Measurements from ENCODE around the gene CYTH1. TPM values are rescaled to one million over a fixed set of nuclear protein-coding genes. Genes with fewer than 3 reads are reported as not detected.
"Not testable (repeated sequence)": the region's sequence is repeated elsewhere in the genome, so short reads cannot be mapped to it uniquely, and the experiment has no call there.

Gene CYTH1
- polyA plus RNA-seq, 1 experiment = 13.7 TPM

- no peaks in the 10 kb centered on the region for H3K27me3 ChIP-seq (ENCODE audit: control insufficient read depth, insufficient read depth, low read length)
- POLR2A ChIA-PET = no interaction called here
- CTCF ChIA-PET = no interaction called here
- H3K27ac ChIP-seq (ENCODE audit: low read depth, low read length) = no peak overlapping the region
- H3K9me3 ChIP-seq (ENCODE audit: control insufficient read depth, insufficient read depth, low read length) = peaks cover 2% of the 10 kb centered on the region; the same call in 1 of the 2 replicates
- DNase-seq (ENCODE audit: low read depth, low spot score) = no peak
- no peak overlapping the region for H3K4me3 ChIP-seq (ENCODE audit: low read depth, low read length)
- TF ChIP-seq CTCF (IDR thresholded peaks at IDR 0.05; ENCODE audit: low read depth, low read length) = no peak
Observed at GRCh38 chr17:78753316-78754250, 28.5 kb downstream of the CYTH1 start.

GRCh38 chr17:78751447-78752161 lies 30.5 kb downstream of the CYTH1 start:
- no peak for TF ChIP-seq CTCF (IDR thresholded peaks at IDR 0.05; ENCODE audit: low read depth, low read length)
- no peaks in the 10 kb centered on the region for H3K27me3 ChIP-seq (ENCODE audit: control insufficient read depth, insufficient read depth, low read length)
- CTCF ChIA-PET = no interaction called here
- no peak overlapping the region for H3K27ac ChIP-seq (ENCODE audit: low read depth, low read length)
- no peak overlapping the region for H3K4me3 ChIP-seq (ENCODE audit: low read depth, low read length)
- no peak for DNase-seq (ENCODE audit: low read depth, low spot score)
- POLR2A ChIA-PET = no interaction called here
- peaks cover 2% of the 10 kb centered on the region; the same call in 1 of the 2 replicates for H3K9me3 ChIP-seq (ENCODE audit: control insufficient read depth, insufficient read depth, low read length)

GRCh38 chr17:78751000-78751399 lies 31.1 kb downstream of the CYTH1 start:
- H3K9me3 ChIP-seq (ENCODE audit: control insufficient read depth, insufficient read depth, low read length); DNase-seq (ENCODE audit: low read depth, low spot score); H3K4me3 ChIP-seq (ENCODE audit: low read depth, low read length); H3K27ac ChIP-seq (ENCODE audit: low read depth, low read length); POLR2A ChIA-PET; H3K27me3 ChIP-seq (ENCODE audit: control insufficient read depth, insufficient read depth, low read length); CTCF ChIA-PET: not testable (repeated sequence)

- DNase-seq (ENCODE audit: low read depth, low spot score) = no peak
- no peaks in the 10 kb centered on the region for H3K27me3 ChIP-seq (ENCODE audit: control insufficient read depth, insufficient read depth, low read length)
- H3K4me3 ChIP-seq (ENCODE audit: low read depth, low read length) = no peak overlapping the region
- POLR2A ChIA-PET = no interaction called here
- no peak for TF ChIP-seq CTCF (IDR thresholded peaks at IDR 0.05; ENCODE audit: low read depth, low read length)
- CTCF ChIA-PET = interaction anchor here (1.1 kb wide), 1 partner anchor 252 kb away, joined by 6 read pairs; no protein-coding TSS in a partner anchor
- H3K27ac ChIP-seq (ENCODE audit: low read depth, low read length) = no peak overlapping the region
- H3K9me3 ChIP-seq (ENCODE audit: control insufficient read depth, insufficient read depth, low read length) = no peaks in the 10 kb centered on the region
Observed at GRCh38 chr17:78748730-78749317, 33.2 kb downstream of the CYTH1 start.

- no peak overlapping the region for H3K4me3 ChIP-seq (ENCODE audit: low read depth, low read length)
- H3K27me3 ChIP-seq (ENCODE audit: control insufficient read depth, insufficient read depth, low read length) = no peaks in the 10 kb centered on the region
- TF ChIP-seq CTCF (IDR thresholded peaks at IDR 0.05; ENCODE audit: low read depth, low read length) = no peak
- CTCF ChIA-PET = interaction anchor here (1.1 to 2.2 kb wide), 2 partner anchors 251 kb away, joined by 6 to 12 read pairs; no protein-coding TSS in a partner anchor
- POLR2A ChIA-PET = no interaction called here
- no peaks in the 10 kb centered on the region for H3K9me3 ChIP-seq (ENCODE audit: control insufficient read depth, insufficient read depth, low read length)
- no peak for DNase-seq (ENCODE audit: low read depth, low spot score)
- no peak overlapping the region for H3K27ac ChIP-seq (ENCODE audit: low read depth, low read length)
Observed at GRCh38 chr17:78748048-78748729, 33.9 kb downstream of the CYTH1 start.
